Amygdala (tissue), 56 donors: ENCODE measurements around the gene C6orf136.

Experiments used
- DNase-seq, 56 donors: peaks; one replicate each; lab custom pipeline; 2025; lab: John Stamatoyannopoulos, UW

C6orf136 gene

DNA sequence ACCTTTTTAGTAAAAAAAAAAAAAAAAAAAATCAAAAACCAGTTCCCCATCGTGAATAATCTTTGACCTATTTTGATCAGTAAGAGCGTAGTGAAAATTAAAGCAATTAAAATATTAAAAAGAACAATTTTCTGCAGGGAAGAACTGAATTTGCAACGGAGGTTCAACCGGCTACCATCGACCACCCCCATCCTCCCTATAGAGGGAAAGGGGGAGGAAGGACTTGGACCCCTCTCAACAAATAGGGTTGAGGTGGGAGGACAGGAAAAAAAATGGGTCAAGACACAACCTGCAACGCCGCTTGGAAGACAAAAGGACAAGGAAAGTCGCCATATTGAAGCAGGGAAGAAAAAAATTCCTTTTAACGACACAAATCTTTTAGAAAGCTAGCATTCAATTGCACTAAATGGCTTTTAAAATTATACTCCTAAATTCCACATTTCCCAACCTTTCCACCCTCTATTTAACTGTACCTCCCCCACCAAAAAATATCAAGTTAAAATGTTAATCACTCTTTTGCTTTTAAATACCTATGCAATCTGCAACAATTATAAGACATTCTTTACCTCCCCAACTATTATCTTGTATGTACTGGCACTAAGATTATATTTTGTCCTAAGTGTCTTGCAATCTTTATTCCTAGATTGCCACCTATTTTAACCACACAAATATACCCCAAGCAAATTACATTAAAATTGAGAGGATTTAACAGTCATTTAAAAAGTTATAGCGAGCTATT, 31.5 kb upstream of the C6orf136 start:
- peak in 23 of 56 donors; percentile 13 to 60 (median 30) for DNase-seq

DNA sequence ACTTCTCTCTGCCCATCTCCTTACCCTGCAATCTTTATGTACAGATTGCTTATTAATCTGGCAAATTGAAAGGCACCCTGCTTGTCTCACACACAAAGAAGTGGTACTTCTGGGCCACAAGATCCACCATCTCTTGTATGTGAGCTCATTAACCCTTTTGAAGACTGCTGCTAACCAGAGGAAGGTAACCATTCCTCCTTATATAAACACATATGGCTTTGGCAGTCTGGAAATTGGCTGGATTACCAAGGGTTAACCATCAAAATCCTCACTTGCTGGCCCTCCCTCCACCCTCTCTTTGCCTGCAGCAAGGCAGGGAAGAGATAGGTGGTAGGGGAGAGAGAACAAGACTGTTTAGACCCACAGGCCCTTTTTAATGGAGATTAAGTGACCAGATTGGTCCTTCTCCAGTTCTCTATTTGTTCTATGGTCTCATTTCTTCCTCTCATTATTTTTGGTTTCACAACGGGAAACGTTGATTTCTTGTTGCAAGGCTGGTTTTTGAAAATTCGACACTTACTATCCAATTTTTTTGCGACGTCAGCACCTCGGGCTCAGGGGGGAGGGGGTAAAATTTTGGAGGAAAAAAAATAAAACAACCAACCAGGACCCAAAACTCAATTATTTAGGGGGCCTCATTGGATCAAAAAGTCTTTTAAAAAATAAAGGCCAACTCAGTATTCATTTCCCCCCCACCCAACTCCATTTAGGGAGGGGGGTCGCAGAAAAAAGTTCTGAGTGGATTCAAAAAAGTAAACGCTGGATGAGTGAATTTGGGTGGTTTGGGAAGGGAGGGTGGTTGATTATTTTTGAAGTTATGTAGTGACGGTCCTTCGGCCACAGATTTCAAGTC, 30.7 kb upstream of the C6orf136 start:
- peak in 6 of 56 donors; percentile 2 to 71 (median 6) for DNase-seq

- DNase-seq, result peak; percentile 87 to 100 (median 98)
Measured at GRCh38 chr6:30616811-30617564, 29.9 kb upstream of the C6orf136 start, which contains the start of gene PPP1R10. TSS of gene PPP1R10 (minus strand) at chr6:30617243. CDS start at chr6:30609944, 7,299 bp downstream.

GRCh38 chr6:30617565-30618269, 29.2 kb upstream of the C6orf136 start, which contains the start of gene MRPS18B:
TSS of gene MRPS18B (plus strand) at chr6:30617840. CDS start at chr6:30617866, 26 bp downstream.
- DNase-seq, result peak; percentile 74 to 99 (median 96)

- no peak for DNase-seq
Measured at GRCh38 chr6:30618270-30618797, 28.6 kb upstream of the C6orf136 start.

GRCh38 chr6:30619561-30619960, 27.4 kb upstream of the C6orf136 start:
- DNase-seq, result no peak

- no peak for DNase-seq
Measured at GRCh38 chr6:30625511-30625910, 21.4 kb upstream of the C6orf136 start.

GRCh38 chr6:30626484-30627366, 20.2 kb upstream of the C6orf136 start, which contains the start of gene ATAT1:
TSS of gene ATAT1 (plus strand) at chr6:30626874.
- peak; percentile 40 to 96 (median 82) for DNase-seq

GRCh38 chr6:30635834-30636233, 11.1 kb upstream of the C6orf136 start:
- DNase-seq, result no peak

- DNase-seq, result no peak
Measured at GRCh38 chr6:30640481-30640880, 6.5 kb upstream of the C6orf136 start.

GRCh38 chr6:30641048-30641447, 5.9 kb upstream of the C6orf136 start:
- DNase-seq, result no peak

DNA sequence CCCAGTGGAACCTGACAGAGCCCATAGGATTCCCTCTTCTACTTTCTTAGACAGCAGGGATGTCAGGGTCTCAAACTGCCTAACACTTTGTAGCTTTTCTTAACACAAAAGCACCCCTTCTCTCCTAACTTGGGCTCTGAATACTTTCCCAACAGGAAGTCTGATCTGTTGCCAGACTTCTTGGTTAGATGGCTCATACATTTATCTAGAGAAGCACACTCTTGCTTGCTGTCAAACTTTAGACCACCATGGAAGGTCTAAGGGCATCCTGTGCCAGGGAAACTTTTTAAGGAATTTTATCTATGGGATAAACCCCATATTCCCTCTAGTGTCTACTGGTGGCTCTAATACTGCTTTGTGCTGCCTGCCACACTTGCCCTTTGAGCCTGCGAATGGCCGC, 3.3 kb upstream of the C6orf136 start:
- no peak for DNase-seq

GRCh38 chr6:30644769-30645168, 2.2 kb upstream of the C6orf136 start:
- DNase-seq, result no peak

- DNase-seq, result no peak
Measured at GRCh38 chr6:30645989-30646388, 944 bp upstream of the C6orf136 start.

DNA sequence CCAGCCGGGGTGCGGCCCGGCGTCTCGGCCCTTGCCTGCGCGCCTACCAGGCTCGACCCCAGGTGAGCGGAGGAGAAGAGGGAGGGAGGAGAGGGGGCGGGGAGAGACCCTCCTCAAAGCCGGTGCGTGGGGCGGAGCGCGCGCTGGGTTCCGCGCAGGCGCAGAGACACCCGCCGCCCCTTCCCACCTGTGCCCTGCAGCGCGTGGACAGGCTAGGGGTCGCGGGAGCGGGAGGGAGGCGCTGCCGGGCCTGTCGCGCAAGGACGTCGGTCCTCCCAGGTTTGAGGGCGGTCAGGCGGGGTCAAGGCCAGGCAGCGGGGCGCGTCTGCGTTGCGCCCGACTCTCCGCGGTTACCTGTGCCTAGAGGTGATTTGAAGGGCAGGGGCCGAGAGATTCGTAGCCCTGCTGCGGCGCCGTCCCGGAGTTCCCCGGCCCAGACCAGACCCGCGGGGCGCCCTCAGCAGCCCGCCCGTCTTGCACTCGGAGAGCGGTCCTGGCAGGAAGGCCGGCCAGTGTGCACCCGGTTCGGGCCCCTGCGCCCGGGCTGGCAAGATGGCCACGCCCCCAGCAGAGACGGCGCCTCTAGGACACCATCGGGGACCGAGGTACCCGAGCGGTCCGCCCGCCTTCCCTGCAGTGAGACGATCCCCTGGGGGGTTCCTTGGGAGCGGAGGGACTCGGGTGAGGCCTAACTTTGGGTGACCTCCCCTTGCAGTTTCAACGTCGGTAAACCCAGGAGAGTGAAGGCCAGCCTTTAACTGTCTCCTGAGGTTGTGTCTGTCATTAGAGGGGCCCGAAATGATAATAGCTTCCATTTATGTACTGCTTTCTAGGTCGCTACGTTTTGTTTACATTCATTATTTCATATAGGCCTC, 546 bp downstream of the C6orf136 start:
- DNase-seq, result peak in 49 of 56 donors; percentile 24 to 92 (median 71)

DNA sequence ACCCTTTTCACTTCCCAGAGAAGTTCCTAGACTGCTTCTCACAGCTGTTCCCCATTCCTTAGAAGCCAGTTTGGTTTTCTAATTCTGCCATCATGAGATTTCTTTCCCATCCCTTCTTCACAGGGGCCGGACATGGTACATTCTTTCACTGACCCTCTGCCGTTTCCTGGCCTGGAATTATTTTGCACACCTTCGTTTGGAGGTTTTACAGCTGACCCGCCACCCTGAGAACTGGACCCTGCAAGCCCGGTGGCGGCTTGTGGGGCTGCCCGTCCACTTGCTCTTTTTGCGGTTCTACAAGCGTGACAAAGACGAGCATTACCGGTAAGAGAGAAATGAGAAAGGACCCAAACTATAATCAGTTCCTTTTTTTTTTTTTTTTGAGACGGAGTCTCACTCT, 4.2 kb downstream of the C6orf136 start:
- DNase-seq, result no peak
